ENCODE results near the gene GPR17. TPM values are rescaled to one million over a fixed set of nuclear protein-coding genes. Genes with fewer than 3 reads are reported as not detected.
A peak's percentile ranks its signal among the peaks of the same experiment; 100 is the strongest.

The GPR17 gene
- total and polyA plus RNA-seq, 12 donors = 0.22 to 16.5 (median 0.46) TPM; not detected in 4

DNA sequence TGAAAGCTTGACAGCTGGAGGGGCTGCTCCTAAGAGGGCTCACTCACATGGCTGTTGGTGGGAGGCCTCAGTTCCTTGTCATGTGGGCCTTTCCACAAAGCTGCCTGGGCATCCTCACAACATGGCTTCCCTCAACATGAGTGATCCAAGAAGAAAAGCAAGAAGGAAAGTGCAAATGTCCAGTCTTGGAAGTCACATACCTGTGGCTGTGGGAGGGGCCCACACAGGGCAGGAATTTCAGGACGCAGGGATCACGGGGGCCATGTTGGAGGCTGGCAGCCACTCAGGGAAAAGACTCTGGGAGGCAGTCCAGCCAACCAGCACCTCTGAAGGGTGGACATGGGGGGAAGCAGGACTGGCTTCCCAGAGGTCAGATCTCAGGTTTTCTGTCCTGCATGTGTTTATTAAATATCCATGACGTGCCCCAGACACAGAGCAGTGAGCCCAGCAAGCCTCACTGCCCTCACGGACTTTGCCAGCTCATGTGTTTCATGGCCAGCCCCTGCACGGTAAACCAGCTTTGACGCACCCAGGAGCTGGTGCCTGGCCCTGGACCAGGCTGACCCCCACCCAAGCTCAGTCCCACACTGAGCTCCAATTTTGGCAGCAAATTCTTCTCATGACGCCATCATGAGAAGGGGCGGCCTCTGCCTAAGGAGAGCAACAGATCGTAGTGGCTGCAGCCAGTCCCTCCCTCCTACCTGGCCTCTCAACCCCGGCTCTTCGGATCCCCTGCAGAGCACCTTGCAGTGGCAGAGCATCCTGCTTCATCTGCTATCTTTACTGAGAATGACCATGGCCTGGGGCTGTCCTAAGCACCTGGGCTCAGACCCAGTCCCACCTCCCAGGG is 34.7 kb upstream of the GPR17 start:
- 87 to 91% methylated on average over 11 of the region's 11 CpGs for WGBS, 2 donors
- H3K9me3 ChIP-seq = peaks cover 0 to 35% (median 11%) of the 10 kb centered on the region in 11 donors
- no peak overlapping the region for H3K4me3 ChIP-seq
- ATAC-seq (no peak), DNase-seq (no peak)
- TF ChIP-seq, protein P1, sequence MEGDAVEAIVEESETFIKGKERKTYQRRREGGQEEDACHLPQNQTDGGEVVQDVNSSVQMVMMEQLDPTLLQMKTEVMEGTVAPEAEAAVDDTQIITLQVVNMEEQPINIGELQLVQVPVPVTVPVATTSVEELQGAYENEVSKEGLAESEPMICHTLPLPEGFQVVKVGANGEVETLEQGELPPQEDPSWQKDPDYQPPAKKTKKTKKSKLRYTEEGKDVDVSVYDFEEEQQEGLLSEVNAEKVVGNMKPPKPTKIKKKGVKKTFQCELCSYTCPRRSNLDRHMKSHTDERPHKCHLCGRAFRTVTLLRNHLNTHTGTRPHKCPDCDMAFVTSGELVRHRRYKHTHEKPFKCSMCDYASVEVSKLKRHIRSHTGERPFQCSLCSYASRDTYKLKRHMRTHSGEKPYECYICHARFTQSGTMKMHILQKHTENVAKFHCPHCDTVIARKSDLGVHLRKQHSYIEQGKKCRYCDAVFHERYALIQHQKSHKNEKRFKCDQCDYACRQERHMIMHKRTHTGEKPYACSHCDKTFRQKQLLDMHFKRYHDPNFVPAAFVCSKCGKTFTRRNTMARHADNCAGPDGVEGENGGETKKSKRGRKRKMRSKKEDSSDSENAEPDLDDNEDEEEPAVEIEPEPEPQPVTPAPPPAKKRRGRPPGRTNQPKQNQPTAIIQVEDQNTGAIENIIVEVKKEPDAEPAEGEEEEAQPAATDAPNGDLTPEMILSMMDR (IDR thresholded peaks at IDR 0.05) = no peak
- H3K27me3 ChIP-seq = no peaks in the 10 kb centered on the region
- intact Hi-C loops (cut with DNase I) = no loop called here
- H3K36me3 ChIP-seq = no peaks in the 10 kb centered on the region
- no peaks in the 10 kb centered on the region for H3K4me1 ChIP-seq
- H3K27ac ChIP-seq = no peak overlapping the region

DNA sequence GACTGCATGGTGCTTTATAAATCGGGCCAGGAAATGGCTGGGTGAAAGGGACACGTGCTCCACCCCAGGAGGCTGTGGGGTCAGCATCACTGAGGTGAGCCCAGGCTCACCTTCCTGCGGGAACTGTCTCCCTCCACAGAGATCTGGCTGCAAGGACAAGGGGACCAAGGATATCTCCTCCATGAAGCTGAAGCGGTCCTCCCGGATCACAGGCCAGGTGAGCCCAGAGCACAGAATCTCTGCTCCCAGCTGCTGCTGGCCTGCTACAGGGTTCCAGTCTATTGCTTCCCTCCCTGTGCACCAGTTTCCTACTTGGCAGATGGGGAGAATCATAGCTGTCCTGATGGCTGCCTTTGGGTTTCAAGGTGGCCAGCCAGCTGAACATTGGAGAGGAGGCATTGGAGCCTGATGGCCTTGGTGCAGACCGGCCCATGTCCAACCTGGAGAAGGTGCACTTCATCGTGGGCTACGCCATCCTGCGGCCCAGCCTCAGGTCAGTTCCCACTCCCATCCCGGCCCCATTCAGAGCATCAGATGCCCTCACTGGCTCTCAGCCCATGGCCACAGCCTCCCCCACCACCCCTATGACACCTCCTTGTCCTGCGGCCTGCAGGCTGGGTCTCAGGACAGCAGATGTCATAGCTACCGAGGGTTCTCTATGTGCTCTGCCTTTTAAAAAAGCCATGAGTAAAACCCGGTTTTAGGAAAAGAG is 33.7 kb upstream of the GPR17 start:
- intact Hi-C loops (cut with DNase I) = no loop called here
- WGBS, 2 donors = 90 to 94% methylated on average over 13 of the region's 13 CpGs
- no peak for DNase-seq
- H3K27ac ChIP-seq = no peak overlapping the region
- H3K9me3 ChIP-seq = peaks cover 0 to 35% (median 11%) of the 10 kb centered on the region in 11 donors
- no peak overlapping the region for H3K4me3 ChIP-seq
- no peaks in the 10 kb centered on the region for H3K36me3 ChIP-seq
- H3K27me3 ChIP-seq = no peaks in the 10 kb centered on the region
- no peak for ATAC-seq
- TF ChIP-seq, protein P1 (IDR thresholded peaks at IDR 0.05) = no peak
- H3K4me1 ChIP-seq = no peaks in the 10 kb centered on the region

DNA sequence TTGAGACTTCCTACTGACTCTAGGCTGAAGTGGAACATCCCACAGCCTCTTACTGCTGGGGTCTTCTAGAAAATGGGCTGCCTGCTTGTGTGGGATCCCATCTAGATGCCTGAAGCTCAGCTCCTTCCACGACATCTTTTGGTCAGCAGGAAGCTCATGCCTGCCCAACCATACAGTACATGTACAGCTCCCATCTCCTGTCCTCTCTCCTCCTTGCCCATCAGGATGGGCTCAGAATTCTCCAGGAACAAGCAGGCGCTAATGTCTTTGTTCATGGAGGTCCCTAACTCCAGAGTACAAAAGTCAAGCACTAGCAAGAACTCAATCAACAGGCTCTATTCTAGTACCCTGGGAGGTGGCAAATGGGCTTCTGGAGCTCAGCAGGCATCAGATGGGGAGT is 31.7 kb upstream of the GPR17 start:
- H3K4me3 ChIP-seq = no peak overlapping the region
- TF ChIP-seq, protein P1 (IDR thresholded peaks at IDR 0.05) = no peak
- peaks cover 0 to 35% (median 11%) of the 10 kb centered on the region in 11 donors for H3K9me3 ChIP-seq
- ATAC-seq (no peak), DNase-seq (no peak)
- no peaks in the 10 kb centered on the region for H3K4me1 ChIP-seq
- H3K36me3 ChIP-seq = no peaks in the 10 kb centered on the region
- WGBS, 2 donors = 91 to 93% methylated on average over 2 of the region's 2 CpGs
- intact Hi-C loops (cut with DNase I) = no loop called here
- H3K27ac ChIP-seq = no peak overlapping the region
- no peaks in the 10 kb centered on the region for H3K27me3 ChIP-seq

- intact Hi-C loops (cut with DNase I) = no loop called here
- no peaks in the 10 kb centered on the region for H3K4me1 ChIP-seq
- TF ChIP-seq, protein P1 (IDR thresholded peaks at IDR 0.05) = no peak
- no peak for DNase-seq
- no peak overlapping the region for H3K4me3 ChIP-seq
- H3K36me3 ChIP-seq = no peaks in the 10 kb centered on the region
- ATAC-seq = peak in 1 of 8 donors; percentile 33
- 53 to 62% methylated on average over 3 of the region's 3 CpGs for WGBS, 2 donors
- H3K27ac ChIP-seq = no peak overlapping the region
- peaks cover 0 to 35% (median 11%) of the 10 kb centered on the region in 11 donors for H3K9me3 ChIP-seq
- no peaks in the 10 kb centered on the region for H3K27me3 ChIP-seq
These were observed 31.2 kb upstream of the GPR17 start for GRCh38 chr2:127614731-127615130.
